Lung (tissue), 12 donors: Measurements from ENCODE around the gene CHN1. TPM values are rescaled to one million over a fixed set of nuclear protein-coding genes. Genes with fewer than 3 reads are reported as not detected.
A peak's percentile ranks its signal among the peaks of the same experiment; 100 is the strongest.

Source experiments
- ATAC-seq: fragments of 200-7000 bp; cut with Tn5 transposase; one replicate; pipeline ENCODE4 v1.9.1; 2020; ENCODE audit warnings: moderate number of reproducible peaks; ENCODE audit not compliant: insufficient read depth, low FRiP score
- DNase-seq, 3 donors: peaks; one replicate each; pipeline ENCODE4 v3.0.0-alpha.2; 2013 to 2017
- H3K27ac ChIP-seq, 2 donors: one replicate each; pipeline ENCODE4 v1.5.1; 2013; ENCODE audit warnings: mild to moderate bottlenecking in 2 of 2, moderate library complexity in 2 of 2, control low read depth in 1 of 2, inconsistent platforms in 1 of 2, low read depth in 1 of 2, low read length in 1 of 2
- H3K27me3 ChIP-seq, 3 donors: one replicate each; pipeline ENCODE4 v1.5.1; 2013; ENCODE audit warnings: low read length in 2 of 3; ENCODE audit not compliant: control insufficient read depth in 3 of 3, insufficient read depth in 3 of 3
- H3K36me3 ChIP-seq, 4 donors: one replicate each; pipeline ENCODE4 v1.5.1; 2013; ENCODE audit warnings: low read length in 4 of 4, mild to moderate bottlenecking in 1 of 4, moderate library complexity in 1 of 4; ENCODE audit not compliant: control insufficient read depth in 4 of 4, insufficient read depth in 4 of 4
- H3K4me1 ChIP-seq, 5 donors: one replicate each; pipeline ENCODE4 v1.5.1; 2013; ENCODE audit warnings: low read length in 5 of 5, mild to moderate bottlenecking in 2 of 5, moderate library complexity in 1 of 5; ENCODE audit not compliant: control insufficient read depth in 5 of 5, insufficient read depth in 5 of 5
- H3K4me3 ChIP-seq: one replicate; pipeline ENCODE4 v1.5.1; 2013; ENCODE audit warnings: mild to moderate bottlenecking, control low read depth, moderate library complexity
- H3K9ac ChIP-seq, 2 donors: one replicate each; pipeline ENCODE4 v1.5.1; 2013; ENCODE audit warnings: low read length in 2 of 2, control low read depth in 1 of 2; ENCODE audit not compliant: insufficient read depth in 1 of 2
- H3K9me3 ChIP-seq, 4 donors: one replicate each; pipeline ENCODE4 v1.5.1; 2013; ENCODE audit warnings: low read length in 3 of 4, mild to moderate bottlenecking in 1 of 4, moderate library complexity in 1 of 4; ENCODE audit not compliant: control insufficient read depth in 4 of 4, insufficient read depth in 3 of 4
- CTCF ChIP-seq: IDR thresholded peaks from 2 replicates; pipeline ENCODE4 v1.5.1; 2012; ENCODE audit warnings: mild to moderate bottlenecking; ENCODE audit errors: control extremely low read depth, extremely low read depth
- WGBS, 2 donors: extraction: QIAGEN DNeasy Blood & Tissue Kit; methylation state at CpG; one replicate each; pipeline ENCODE4 v1.1.7; 2013; 5-methylcytosine and 5-hydroxymethylcytosine counted together
- polyA plus RNA-seq, 2 donors: library from polyadenylated mRNA; stranded (reverse); fragments of 200-250 nt; gene quantifications; one replicate each; pipeline ENCODE4 v1.2.1, GENCODE V29; 2013
- total RNA-seq, 2 donors: library from RNA; depleted of rRNA in 1 of 2; stranded (reverse); fragments of >200 nt in 1 of 2; gene quantifications; one replicate each; pipeline ENCODE4 v1.2.1, GENCODE V29; 2014 to 2021
- donor health status: control.
- donor health status: control.
- donor health status: Bipolar disorder and iron deficiency.
- donor health status: healthy.
- donor health status: DM: yes; HTN: yes; CAD: no.

Gene CHN1
- total and polyA plus RNA-seq, 4 donors = 6.8 to 80.9 (median 14.5) TPM

- TF ChIP-seq CTCF = no peak
- Histone ChIP-seq H3K9me3 (no peaks in the 10 kb centered on the region), H3K4me3 (no peak overlapping the region), H3K9ac (no peak overlapping the region), H3K27me3 (no peaks in the 10 kb centered on the region), H3K36me3 (no peaks in the 10 kb centered on the region), H3K27ac (no peak overlapping the region), H3K4me1 (peaks cover 0 to 53% (median 10%) of the 10 kb centered on the region in 5 donors)
- 77 to 78% methylated on average over 3 of the region's 3 CpGs for WGBS, 2 donors
- no peak for ATAC-seq
- DNase-seq = peak in 2 of 3 donors; percentile 97
Observed at GRCh38 chr2:174882416-174882815, 122.8 kb downstream of the CHN1 start.

- DNase-seq = peak in 2 of 3 donors; percentile 59 to 72
- Histone ChIP-seq H3K27me3 (no peaks in the 10 kb centered on the region), H3K36me3 (no peaks in the 10 kb centered on the region), H3K9ac (peak overlapping the region in 1 of 2 donors; percentile 52), H3K4me1 (peaks cover 0 to 57% (median 10%) of the 10 kb centered on the region in 5 donors), H3K27ac (no peak overlapping the region), H3K4me3 (no peak overlapping the region), H3K9me3 (no peaks in the 10 kb centered on the region)
- TF ChIP-seq CTCF = no peak
- 74 to 86% methylated on average over 2 of the region's 2 CpGs for WGBS, 2 donors
- no peak for ATAC-seq
Observed at GRCh38 chr2:174881678-174882077, 123.5 kb downstream of the CHN1 start.

- DNase-seq (peak; percentile 57 to 87 (median 83)), ATAC-seq (no peak)
- Histone ChIP-seq H3K4me1 (peaks cover 0 to 78% (median 10%) of the 10 kb centered on the region in 5 donors), H3K36me3 (no peaks in the 10 kb centered on the region), H3K27me3 (no peaks in the 10 kb centered on the region), H3K9me3 (no peaks in the 10 kb centered on the region), H3K4me3 (no peak overlapping the region), H3K27ac (no peak overlapping the region), H3K9ac (peak overlapping the region in 1 of 2 donors; percentile 88)
- no peak for TF ChIP-seq CTCF
- 35 to 54% methylated on average over 4 of the region's 4 CpGs for WGBS, 2 donors
Observed at GRCh38 chr2:174878537-174879147, 126.5 kb downstream of the CHN1 start.
